DOHH2 (cell line): Measurements from ENCODE around the gene ARL17A.
"Not testable (repeated sequence)": the region's sequence is repeated elsewhere in the genome, so short reads cannot be mapped to it uniquely, and the experiment has no call there.

Experiments
- H3F3A ChIP-seq: fragments of 200-600 bp; sonication (generic), shearing (Covaris generic); 2 replicates; pipeline ENCODE4 v1.6.0; 2016; ENCODE audit warnings: antibody characterized with exemption, mild to moderate bottlenecking; ENCODE audit not compliant: control insufficient read depth, insufficient read depth
- H3K27ac ChIP-seq: fragments of 200-600 bp; sonication (generic); 2 replicates; pipeline ENCODE4 v1.5.1; 2014; ENCODE audit warnings: low read depth, mild to moderate bottlenecking, low read length, moderate library complexity
- H3K27me3 ChIP-seq: fragments of 200-600 bp; sonication (generic); 2 replicates; pipeline ENCODE4 v1.6.1; 2014; ENCODE audit warnings: mild to moderate bottlenecking, low read length, mixed read lengths; ENCODE audit not compliant: control insufficient read depth
- H3K36me3 ChIP-seq: fragments of 200-600 bp; sonication (generic); 2 replicates; pipeline ENCODE4 v1.6.1; 2014; ENCODE audit warnings: mild to moderate bottlenecking, low read length, moderate library complexity, mixed read lengths; ENCODE audit not compliant: control insufficient read depth
- H3K4me1 ChIP-seq: fragments of 200-600 bp; sonication (generic); 2 replicates; pipeline ENCODE4 v1.6.1; 2014; ENCODE audit warnings: mild to moderate bottlenecking, low read length, mixed read lengths; ENCODE audit not compliant: control insufficient read depth
- H3K4me2 ChIP-seq: fragments of 200-600 bp; sonication (generic); 2 replicates; pipeline ENCODE4 v1.6.0; 2014; ENCODE audit warnings: mild to moderate bottlenecking, low read length, moderate library complexity
- H3K4me3 ChIP-seq: fragments of 200-600 bp; sonication (generic); 2 replicates; pipeline ENCODE4 v1.5.1; 2014; ENCODE audit warnings: mild to moderate bottlenecking, low read length, mixed read lengths
- H3K79me2 ChIP-seq: fragments of 200-600 bp; sonication (generic); 2 replicates; pipeline ENCODE4 v1.6.1; 2014; ENCODE audit warnings: mild to moderate bottlenecking, low read length, mixed read lengths; ENCODE audit not compliant: control insufficient read depth
- H3K9me2 ChIP-seq: fragments of 200-600 bp; sonication (generic); replicated peaks from 2 replicates; pipeline ENCODE4 v1.6.1; 2014; ENCODE audit warnings: mild to moderate bottlenecking, low read length, mixed read lengths; ENCODE audit not compliant: control insufficient read depth
- H3K9me3 ChIP-seq: fragments of 200-600 bp; sonication (generic); 2 replicates; pipeline ENCODE4 v1.6.1; 2014; ENCODE audit warnings: antibody characterized with exemption, low read length, mixed read lengths; ENCODE audit not compliant: control insufficient read depth, insufficient read depth
- H4K20me1 ChIP-seq: fragments of 200-600 bp; sonication (generic); 2 replicates; pipeline ENCODE4 v1.6.0; 2014; ENCODE audit warnings: low read depth, mild to moderate bottlenecking, antibody characterized with exemption, low read length, moderate library complexity; ENCODE audit not compliant: control insufficient read depth, insufficient read depth

ARL17A gene

GRCh38 chr17:46571796-46572195, 7.7 kb downstream of the ARL17A start:
- not testable (repeated sequence) for H3K27me3 ChIP-seq, H3K79me2 ChIP-seq, H3K9me2 ChIP-seq, H3K4me2 ChIP-seq, H3K4me3 ChIP-seq, H4K20me1 ChIP-seq, H3F3A ChIP-seq, H3K4me1 ChIP-seq, H3K27ac ChIP-seq, H3K36me3 ChIP-seq, H3K9me3 ChIP-seq

- not testable (repeated sequence) for H4K20me1 ChIP-seq, H3K9me3 ChIP-seq, H3K4me3 ChIP-seq, H3K4me2 ChIP-seq, H3K27ac ChIP-seq, H3F3A ChIP-seq, H3K4me1 ChIP-seq, H3K9me2 ChIP-seq, H3K36me3 ChIP-seq, H3K79me2 ChIP-seq, H3K27me3 ChIP-seq
These were observed 12.5 kb downstream of the ARL17A start for GRCh38 chr17:46566980-46567379.

GRCh38 chr17:46566284-46566683, 13.2 kb downstream of the ARL17A start:
- H3K9me3 ChIP-seq, H3K4me3 ChIP-seq, H3K36me3 ChIP-seq, H3K9me2 ChIP-seq, H4K20me1 ChIP-seq, H3K79me2 ChIP-seq, H3F3A ChIP-seq, H3K27ac ChIP-seq, H3K4me2 ChIP-seq, H3K27me3 ChIP-seq, H3K4me1 ChIP-seq: not testable (repeated sequence)

- not testable (repeated sequence) for H3K4me3 ChIP-seq, H3K36me3 ChIP-seq, H3K4me1 ChIP-seq, H3K27ac ChIP-seq, H3K4me2 ChIP-seq, H3F3A ChIP-seq, H3K9me3 ChIP-seq, H3K9me2 ChIP-seq, H4K20me1 ChIP-seq, H3K27me3 ChIP-seq, H3K79me2 ChIP-seq
These were observed 19.4 kb downstream of the ARL17A start for GRCh38 chr17:46560048-46560447.

GRCh38 chr17:46559155-46559554, 20.3 kb downstream of the ARL17A start:
- H3K9me3 ChIP-seq, H3K27me3 ChIP-seq, H3K36me3 ChIP-seq, H3K79me2 ChIP-seq, H4K20me1 ChIP-seq, H3K9me2 ChIP-seq, H3K4me3 ChIP-seq, H3K4me2 ChIP-seq, H3K27ac ChIP-seq, H3F3A ChIP-seq, H3K4me1 ChIP-seq: not testable (repeated sequence)

GRCh38 chr17:46548607-46549006, 30.9 kb downstream of the ARL17A start:
- H3K4me2 ChIP-seq, H3F3A ChIP-seq, H3K9me2 ChIP-seq, H3K4me3 ChIP-seq, H3K79me2 ChIP-seq, H3K4me1 ChIP-seq, H3K27ac ChIP-seq, H3K36me3 ChIP-seq, H4K20me1 ChIP-seq, H3K9me3 ChIP-seq, H3K27me3 ChIP-seq: not testable (repeated sequence)

GRCh38 chr17:46534716-46535115, 44.8 kb downstream of the ARL17A start:
- not testable (repeated sequence) for H3K9me2 ChIP-seq, H3K4me2 ChIP-seq, H3K27me3 ChIP-seq, H4K20me1 ChIP-seq, H3K9me3 ChIP-seq, H3F3A ChIP-seq, H3K27ac ChIP-seq, H3K4me1 ChIP-seq, H3K36me3 ChIP-seq, H3K79me2 ChIP-seq, H3K4me3 ChIP-seq

GRCh38 chr17:46512168-46512567, 67.3 kb downstream of the ARL17A start, which contains the start of gene LRRC37A2:
Gene LRRC37A2, plus strand, starts transcription at chr17:46512468. Its CDS starts 245 bp downstream, at chr17:46512713.
- not testable (repeated sequence) for H3K4me3 ChIP-seq, H3K9me2 ChIP-seq, H3K27ac ChIP-seq

GRCh38 chr17:46505896-46506295, 73.6 kb downstream of the ARL17A start:
- not testable (repeated sequence) for H3K9me2 ChIP-seq

More at GRCh38 chr17:46512168-46512567, 67.3 kb downstream of the ARL17A start, which contains the start of gene LRRC37A2:
- not testable (repeated sequence) for H3K4me2 ChIP-seq, H3K9me3 ChIP-seq, H4K20me1 ChIP-seq, H3F3A ChIP-seq, H3K4me1 ChIP-seq, H3K79me2 ChIP-seq, H3K36me3 ChIP-seq, H3K27me3 ChIP-seq

More at GRCh38 chr17:46505896-46506295, 73.6 kb downstream of the ARL17A start:
- H3K36me3 ChIP-seq, H4K20me1 ChIP-seq, H3K27ac ChIP-seq, H3K9me3 ChIP-seq, H3F3A ChIP-seq, H3K4me1 ChIP-seq, H3K4me3 ChIP-seq, H3K27me3 ChIP-seq, H3K4me2 ChIP-seq: not testable (repeated sequence)
- H3K79me2 ChIP-seq = peaks cover 18% of the 10 kb centered on the region
